Lower leg skin (tissue), 4 donors: Measurements from ENCODE around the gene TMEM132E. TPM values are rescaled to one million over a fixed set of nuclear protein-coding genes. Genes with fewer than 3 reads are reported as not detected.
A peak's percentile ranks its signal among the peaks of the same experiment; 100 is the strongest.

ENCODE experiments used
- DNase-seq, 2 donors: peaks; one replicate each; pipeline ENCODE4 v3.0.0-alpha.2; 2019; ENCODE audit warnings: low spot score in 2 of 2
- H3K4me3 ChIP-seq: fragments of 200-600 bp; sonication (generic); 2 replicates; pipeline ENCODE4 v1.5.1; 2017; ENCODE audit warnings: mild to moderate bottlenecking, low read depth; ENCODE audit not compliant: poor library complexity, severe bottlenecking
- POLR2A ChIP-seq, 2 donors: fragments of 450-650 bp; IDR thresholded peaks; one replicate each; pipeline ENCODE4 v1.6.1; 2016 to 2017; ENCODE audit warnings: antibody characterized with exemption in 2 of 2, mild to moderate bottlenecking in 1 of 2, moderate library complexity in 1 of 2
- WGBS, 2 donors: methylation state at CpG; one replicate each; pipeline ENCODE4 v1.1.5; 2018; 5-methylcytosine and 5-hydroxymethylcytosine counted together
- intact Hi-C: fragments of 100-400 bp; cut with DNase I; formaldehyde crosslinking; loops from one replicate; pipeline ENCODE4 v1.15.0; 2023; ENCODE audit warnings: low total_unique reads
- total RNA-seq, 4 donors: library from RNA; depleted of rRNA; stranded (reverse); fragments of >200 nt; gene quantifications; one replicate each; pipeline ENCODE4 v1.1.0, GENCODE V29; 2016
- TF ChIP-seq, protein P1 (sequence below), 3 donors: fragments of 450-650 bp; IDR thresholded peaks; one replicate each; pipeline ENCODE4 v1.5.1; 2016; ENCODE audit warnings: antibody characterized with exemption in 3 of 3, mild to moderate bottlenecking in 3 of 3, moderate library complexity in 2 of 3

TMEM132E gene
- total RNA-seq, 4 donors from 2014 or later, result 0.10 TPM; not detected in 3

DNA sequence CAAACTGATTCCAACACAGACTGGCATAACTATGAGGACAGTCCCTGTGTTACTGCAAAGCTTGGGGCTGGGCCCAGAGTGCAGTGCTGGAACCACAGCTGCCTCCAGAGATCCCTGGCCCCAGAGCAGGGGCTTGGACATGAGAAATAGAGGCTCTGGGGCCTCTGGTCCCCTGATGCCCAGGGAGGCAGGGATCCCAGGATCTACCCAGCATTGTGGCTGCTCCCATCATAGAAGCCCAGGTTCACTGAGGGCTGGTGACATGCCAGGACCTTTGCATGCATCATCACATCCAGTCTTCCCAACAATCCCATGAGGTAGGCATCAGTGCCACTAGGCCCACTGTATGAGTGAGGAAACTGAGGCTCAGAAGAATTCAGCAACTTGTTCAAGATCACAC, 95.8 kb downstream of the TMEM132E start:
- no peak overlapping the region for H3K4me3 ChIP-seq
- TF ChIP-seq POLR2A (IDR thresholded peaks at IDR 0.05), result no peak
- TF ChIP-seq, protein P1, sequence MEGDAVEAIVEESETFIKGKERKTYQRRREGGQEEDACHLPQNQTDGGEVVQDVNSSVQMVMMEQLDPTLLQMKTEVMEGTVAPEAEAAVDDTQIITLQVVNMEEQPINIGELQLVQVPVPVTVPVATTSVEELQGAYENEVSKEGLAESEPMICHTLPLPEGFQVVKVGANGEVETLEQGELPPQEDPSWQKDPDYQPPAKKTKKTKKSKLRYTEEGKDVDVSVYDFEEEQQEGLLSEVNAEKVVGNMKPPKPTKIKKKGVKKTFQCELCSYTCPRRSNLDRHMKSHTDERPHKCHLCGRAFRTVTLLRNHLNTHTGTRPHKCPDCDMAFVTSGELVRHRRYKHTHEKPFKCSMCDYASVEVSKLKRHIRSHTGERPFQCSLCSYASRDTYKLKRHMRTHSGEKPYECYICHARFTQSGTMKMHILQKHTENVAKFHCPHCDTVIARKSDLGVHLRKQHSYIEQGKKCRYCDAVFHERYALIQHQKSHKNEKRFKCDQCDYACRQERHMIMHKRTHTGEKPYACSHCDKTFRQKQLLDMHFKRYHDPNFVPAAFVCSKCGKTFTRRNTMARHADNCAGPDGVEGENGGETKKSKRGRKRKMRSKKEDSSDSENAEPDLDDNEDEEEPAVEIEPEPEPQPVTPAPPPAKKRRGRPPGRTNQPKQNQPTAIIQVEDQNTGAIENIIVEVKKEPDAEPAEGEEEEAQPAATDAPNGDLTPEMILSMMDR (IDR thresholded peaks at IDR 0.05), result no peak
- intact Hi-C loops, result no loop called here
- peak in 1 of 2 donors; percentile 70 for DNase-seq

DNA sequence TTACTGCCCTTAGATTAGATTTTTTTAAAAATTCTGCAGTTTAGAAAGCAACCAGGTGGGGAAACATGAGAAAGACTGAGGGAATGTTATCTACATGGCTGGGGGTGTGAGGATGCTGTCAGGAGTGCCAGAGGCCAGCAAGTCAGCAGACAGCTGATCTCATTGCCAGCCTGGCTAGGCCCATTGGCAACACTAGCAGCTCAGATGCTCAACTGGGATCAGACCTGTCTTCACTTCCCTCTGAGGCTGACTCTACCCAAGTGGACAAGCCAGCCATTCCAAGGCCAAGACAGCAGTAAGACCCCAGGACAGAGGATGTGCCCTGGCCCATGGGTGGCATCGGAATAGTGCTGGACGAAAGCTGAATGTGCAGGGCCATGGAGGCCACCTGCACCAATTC, 96.2 kb downstream of the TMEM132E start:
- intact Hi-C loops, result no loop called here
- H3K4me3 ChIP-seq, result no peak overlapping the region
- TF ChIP-seq POLR2A (IDR thresholded peaks at IDR 0.05), result no peak
- TF ChIP-seq, protein P1 (IDR thresholded peaks at IDR 0.05), result no peak
- WGBS, 2 donors, result 72 to 88% methylated on average over 2 of the region's 2 CpGs
- DNase-seq, result peak in 1 of 2 donors; percentile 67

DNA sequence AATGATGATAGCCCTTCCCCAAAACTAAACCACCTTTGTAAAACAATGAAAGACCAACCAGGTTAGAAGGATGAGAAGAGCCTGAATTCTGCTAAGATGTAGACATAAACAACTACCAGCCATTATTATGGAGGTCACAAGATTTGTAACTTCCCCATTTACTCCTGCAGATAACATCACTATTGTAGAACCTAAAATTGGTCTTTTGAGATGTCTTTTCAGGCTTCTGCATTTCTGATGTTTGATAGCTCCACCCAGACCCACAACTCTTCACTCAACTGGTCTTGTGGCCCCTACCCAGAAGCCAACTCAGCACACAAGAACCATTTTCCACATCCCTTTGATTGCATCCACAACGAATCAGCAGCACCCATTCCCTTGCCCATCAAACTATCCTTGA, 100.8 kb downstream of the TMEM132E start:
- TF ChIP-seq, protein P1 (IDR thresholded peaks at IDR 0.05), result no peak
- TF ChIP-seq POLR2A (IDR thresholded peaks at IDR 0.05), result no peak
- no peak overlapping the region for H3K4me3 ChIP-seq
- 29 to 59% methylated on average over 1 of the region's 1 CpG for WGBS, 2 donors
- peak in 1 of 2 donors; percentile 1 for DNase-seq
- intact Hi-C loops, result no loop called here

DNA sequence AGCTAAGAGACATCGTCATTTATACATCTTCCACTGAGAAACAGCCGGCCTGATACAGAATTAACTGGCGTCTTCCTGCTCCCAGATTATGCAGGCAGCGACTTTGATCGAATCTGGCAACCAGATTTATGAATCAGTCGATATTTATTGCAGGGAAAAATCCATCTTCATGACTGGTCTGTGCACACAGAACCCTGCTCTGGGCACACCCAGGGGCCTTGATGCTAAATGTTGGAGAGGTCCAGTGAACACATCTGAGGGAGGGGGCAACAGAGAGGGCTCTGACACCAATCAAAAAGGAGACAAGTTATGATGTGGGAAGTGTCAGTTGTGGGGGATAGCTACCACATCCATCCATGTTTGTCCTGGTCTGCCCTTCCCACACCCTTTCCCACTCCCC, 102.9 kb downstream of the TMEM132E start:
- TF ChIP-seq, protein P1 (IDR thresholded peaks at IDR 0.05), result no peak
- TF ChIP-seq POLR2A (IDR thresholded peaks at IDR 0.05), result no peak
- intact Hi-C loops, result no loop called here
- no peak overlapping the region for H3K4me3 ChIP-seq
- peak in 1 of 2 donors; percentile 43 for DNase-seq
- 65 to 77% methylated on average over 6 of the region's 6 CpGs for WGBS, 2 donors

DNA sequence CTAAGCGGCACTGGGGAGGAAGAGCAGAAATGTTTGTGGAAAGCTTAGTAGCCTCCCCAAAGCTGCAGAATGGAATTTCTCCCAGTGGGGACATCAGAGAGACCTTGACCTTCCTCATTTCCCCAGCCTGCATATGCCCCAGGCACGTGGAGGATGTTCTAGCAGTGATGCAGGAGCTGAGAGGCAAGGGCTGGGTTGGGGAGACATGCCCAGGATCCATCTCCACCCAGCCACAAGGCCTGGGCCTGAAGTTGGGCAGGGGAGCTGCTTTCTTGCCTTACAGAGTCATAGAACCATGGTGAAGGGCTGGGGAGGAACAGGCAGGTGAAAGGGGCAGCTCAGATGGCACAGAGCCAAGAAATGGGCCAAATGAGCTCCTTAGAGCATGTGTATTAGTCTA, 104.0 kb downstream of the TMEM132E start:
- intact Hi-C loops, result no loop called here
- no peak overlapping the region for H3K4me3 ChIP-seq
- TF ChIP-seq POLR2A (IDR thresholded peaks at IDR 0.05), result no peak
- TF ChIP-seq, protein P1 (IDR thresholded peaks at IDR 0.05), result no peak
- 67 to 68% methylated on average over 2 of the region's 2 CpGs for WGBS, 2 donors
- peak in 1 of 2 donors; percentile 52 for DNase-seq

Other genes with a start within 250 kb of the TMEM132E start
- gene CCL13, start 223.1 kb upstream of the TMEM132E start, total RNA-seq, result 1 to 10 TPM in 3 of 4 donors, not detected in 1; 1.9 to 4.4 (median 1.9) TPM
- gene CCL1, start 216.3 kb upstream of the TMEM132E start, total RNA-seq, result not detected